GM23338 (cell line): ENCODE measurements around the gene ABHD3. TPM values are rescaled to one million over a fixed set of nuclear protein-coding genes. Genes with fewer than 3 reads are reported as not detected.

Experiments used
- ATAC-seq: fragments of 200-7000 bp; cut with Tn5 transposase; 3 replicates; pipeline ENCODE4 v1.9.1; 2020
- DNase-seq: peaks from one replicate; pipeline ENCODE4 v3.0.0-alpha.2; 2015; ENCODE audit warnings: low spot score
- H2AFZ ChIP-seq: fragments of 200-600 bp; sonication (generic); 2 replicates; pipeline ENCODE4 v1.8.0; 2016; ENCODE audit warnings: antibody characterized with exemption, mild to moderate bottlenecking, moderate library complexity
- H3F3A ChIP-seq: fragments of 200-600 bp; sonication (generic); replicated peaks from 2 replicates; pipeline ENCODE4 v1.8.0; 2017; ENCODE audit warnings: antibody characterized with exemption, mixed run types, low read depth
- H3K27ac ChIP-seq: fragments of 200-600 bp; sonication (generic); 2 replicates; pipeline ENCODE4 v1.6.1; 2016; ENCODE audit warnings: low read depth
- H3K27me3 ChIP-seq: fragments of 200-600 bp; sonication (generic); 2 replicates; pipeline ENCODE4 v1.8.0; 2016; ENCODE audit warnings: mild to moderate bottlenecking, mixed run types, moderate library complexity; ENCODE audit not compliant: insufficient read depth
- H3K36me3 ChIP-seq: fragments of 200-600 bp; sonication (generic); 2 replicates; pipeline ENCODE4 v1.8.0; 2016; ENCODE audit warnings: mild to moderate bottlenecking; ENCODE audit not compliant: insufficient read depth
- H3K4me1 ChIP-seq: fragments of 200-600 bp; sonication (generic); 2 replicates; pipeline ENCODE4 v1.8.0; 2016; ENCODE audit warnings: mild to moderate bottlenecking, moderate library complexity; ENCODE audit not compliant: insufficient read depth
- H3K4me2 ChIP-seq: fragments of 200-600 bp; sonication (generic); 2 replicates; pipeline ENCODE4 v1.7.1; 2017; ENCODE audit warnings: mixed run types
- H3K4me3 ChIP-seq: fragments of 200-600 bp; sonication (generic); 2 replicates; pipeline ENCODE4 v1.6.1; 2016; ENCODE audit warnings: mixed run types
- H3K79me2 ChIP-seq: fragments of 200-600 bp; sonication (generic); replicated peaks from 2 replicates; pipeline ENCODE4 v1.8.0; 2017; ENCODE audit warnings: mild to moderate bottlenecking; ENCODE audit not compliant: insufficient read depth
- H3K9me2 ChIP-seq: fragments of 200-600 bp; sonication (generic); 2 replicates; pipeline ENCODE4 v1.8.0; 2017; ENCODE audit not compliant: insufficient read depth
- H4K20me1 ChIP-seq: fragments of 200-600 bp; sonication (generic); replicated peaks from 2 replicates; pipeline ENCODE4 v1.8.0; 2017; ENCODE audit warnings: mild to moderate bottlenecking; ENCODE audit not compliant: insufficient read depth
- H3K27ac Mint-ChIP-seq: 2 replicates; pipeline ENCODE4 v1.8.0; 2020; ENCODE audit warnings: inconsistent platforms, mild to moderate bottlenecking, moderate library complexity, mixed read lengths
- H3K27me3 Mint-ChIP-seq: 3 replicates; pipeline ENCODE4 v1.8.0; 2022; ENCODE audit warnings: low read depth, mild to moderate bottlenecking, moderate library complexity, mixed read lengths, inconsistent platforms; ENCODE audit not compliant: insufficient read depth, poor library complexity
- H3K36me3 Mint-ChIP-seq: 3 replicates; pipeline ENCODE4 v1.8.0; 2021; ENCODE audit warnings: low read depth, mild to moderate bottlenecking, inconsistent platforms, moderate library complexity, mixed read lengths
- H3K4me1 Mint-ChIP-seq: 3 replicates; pipeline ENCODE4 v1.8.0; 2020; ENCODE audit warnings: mild to moderate bottlenecking, inconsistent platforms, mixed read lengths
- H3K4me3 Mint-ChIP-seq: 3 replicates; pipeline ENCODE4 v1.8.0; 2021; ENCODE audit warnings: moderate library complexity, mild to moderate bottlenecking, inconsistent platforms, mixed read lengths
- H3K9me3 Mint-ChIP-seq: 3 replicates; pipeline ENCODE4 v1.8.0; 2020; ENCODE audit warnings: moderate library complexity, mild to moderate bottlenecking, inconsistent platforms, mixed read lengths
- CREB1 ChIP-seq: fragments of 250-450 bp; sonication (Bioruptor Pico); IDR thresholded peaks from 2 replicates; pipeline ENCODE4 v1.5.0; 2020; ENCODE audit warnings: low read depth, mild to moderate bottlenecking, moderate library complexity
- EZH2 ChIP-seq: fragments of 200-600 bp; sonication (generic); IDR thresholded peaks from one replicate; pipeline ENCODE4 v1.8.0; 2017; ENCODE audit warnings: antibody characterized with exemption, mild to moderate bottlenecking, low read depth; ENCODE audit not compliant: unreplicated experiment
- EZH2phosphoT487 ChIP-seq: fragments of 200-600 bp; sonication (generic); IDR thresholded peaks from one replicate; pipeline ENCODE4 v1.8.1; 2018; ENCODE audit warnings: antibody characterized with exemption; ENCODE audit not compliant: unreplicated experiment
- JUNB ChIP-seq: IDR thresholded peaks from one replicate; pipeline ENCODE4 v1.6.1; 2016; ENCODE audit warnings: antibody characterized with exemption; ENCODE audit not compliant: unreplicated experiment
- NANOG ChIP-seq: IDR thresholded peaks from 2 replicates; pipeline ENCODE4 v1.6.1; 2016; ENCODE audit warnings: antibody characterized with exemption, borderline replicate concordance
- POLR2AphosphoS5 ChIP-seq: IDR thresholded peaks from 2 replicates; pipeline ENCODE4 v1.6.1; 2016; ENCODE audit warnings: antibody characterized with exemption, low read depth
- STAT1 ChIP-seq: IDR thresholded peaks from one replicate; pipeline ENCODE4 v1.6.1; 2016; ENCODE audit warnings: antibody characterized with exemption; ENCODE audit not compliant: unreplicated experiment
- ZNF114 ChIP-seq: fragments of 250-450 bp; sonication (Bioruptor Pico); IDR thresholded peaks from 2 replicates; pipeline ENCODE4 v1.5.0; 2020; ENCODE audit warnings: mild to moderate bottlenecking, moderate library complexity
- ZNF331 ChIP-seq: fragments of 250-450 bp; sonication (Bioruptor Pico); IDR thresholded peaks from 2 replicates; pipeline ENCODE4 v1.5.0; 2020; ENCODE audit warnings: low read depth, mild to moderate bottlenecking, moderate library complexity
- polyA plus RNA-seq: library from polyadenylated mRNA; unstranded; fragments of >200 nt; fragmentation: Nextera tagmentation; extraction: Ambion mirVana; gene quantifications from 2 replicates; pipeline ENCODE4 v1.2.1, GENCODE V29; 2016
- total RNA-seq: library from RNA; depleted of rRNA; stranded (reverse); fragments of >200 nt; shearing (Covaris generic); gene quantifications from 2 replicates; pipeline ENCODE4 v1.2.3, GENCODE V29; 2014
- TF ChIP-seq, protein P1 (sequence below), 2 experiments: fragments of 200-600 bp in 1 of 2; sonication (generic) in 1 of 2; conservative IDR thresholded peaks; 2 replicates each; pipeline versions ENCODE4 v1.5.1 to v1.6.1; 2016 to 2017; ENCODE audit warnings: antibody characterized with exemption in 2 of 2, low read depth in 2 of 2, mild to moderate bottlenecking in 2 of 2, moderate library complexity in 1 of 2
- TF ChIP-seq, protein P2 (sequence below): IDR thresholded peaks from 2 replicates; pipeline ENCODE4 v1.6.1; 2016; ENCODE audit warnings: antibody characterized with exemption

ABHD3 gene
- total and polyA plus RNA-seq, 2 experiments from 2014 or later, result 16.2 to 19.9 TPM

GRCh38 chr18:21745231-21745630 is 40.7 kb upstream of the ABHD3 start:
- no peak overlapping the region for H3K4me3 ChIP-seq
- H3K4me2 ChIP-seq, result no peak overlapping the region
- peak; percentile 31 for DNase-seq
- no peak for ATAC-seq
- peaks cover 9% of the 10 kb centered on the region for H3K27me3 Mint-ChIP-seq
- no peaks in the 10 kb centered on the region; the same call in 2 of the 3 replicates for H3K36me3 Mint-ChIP-seq
- TF ChIP-seq NANOG, result no peak
- TF ChIP-seq, protein P1, sequence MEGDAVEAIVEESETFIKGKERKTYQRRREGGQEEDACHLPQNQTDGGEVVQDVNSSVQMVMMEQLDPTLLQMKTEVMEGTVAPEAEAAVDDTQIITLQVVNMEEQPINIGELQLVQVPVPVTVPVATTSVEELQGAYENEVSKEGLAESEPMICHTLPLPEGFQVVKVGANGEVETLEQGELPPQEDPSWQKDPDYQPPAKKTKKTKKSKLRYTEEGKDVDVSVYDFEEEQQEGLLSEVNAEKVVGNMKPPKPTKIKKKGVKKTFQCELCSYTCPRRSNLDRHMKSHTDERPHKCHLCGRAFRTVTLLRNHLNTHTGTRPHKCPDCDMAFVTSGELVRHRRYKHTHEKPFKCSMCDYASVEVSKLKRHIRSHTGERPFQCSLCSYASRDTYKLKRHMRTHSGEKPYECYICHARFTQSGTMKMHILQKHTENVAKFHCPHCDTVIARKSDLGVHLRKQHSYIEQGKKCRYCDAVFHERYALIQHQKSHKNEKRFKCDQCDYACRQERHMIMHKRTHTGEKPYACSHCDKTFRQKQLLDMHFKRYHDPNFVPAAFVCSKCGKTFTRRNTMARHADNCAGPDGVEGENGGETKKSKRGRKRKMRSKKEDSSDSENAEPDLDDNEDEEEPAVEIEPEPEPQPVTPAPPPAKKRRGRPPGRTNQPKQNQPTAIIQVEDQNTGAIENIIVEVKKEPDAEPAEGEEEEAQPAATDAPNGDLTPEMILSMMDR (conservative IDR thresholded peaks at IDR 0.05; ENCODE audit: low read depth in 2 of 2), result peak; percentile 20 to 21; a peak in 3 of 4 replicates
- H3K4me1 Mint-ChIP-seq, result peaks cover 46% of the 10 kb centered on the region
- no peak overlapping the region for H3K27ac Mint-ChIP-seq
- peaks cover 83% of the 10 kb centered on the region for H3K79me2 ChIP-seq
- H3K4me1 ChIP-seq, result peaks cover 28% of the 10 kb centered on the region
- no peaks in the 10 kb centered on the region for H3K27me3 ChIP-seq
- H2AFZ ChIP-seq, result no peak overlapping the region
- no peak overlapping the region for H3K27ac ChIP-seq
- H4K20me1 ChIP-seq, result peaks cover 50% of the 10 kb centered on the region
- H3K9me2 ChIP-seq, result no peaks in the 10 kb centered on the region
- H3F3A ChIP-seq, result no peaks in the 10 kb centered on the region
- no peaks in the 10 kb centered on the region for H3K9me3 Mint-ChIP-seq
- no peak overlapping the region for H3K4me3 Mint-ChIP-seq
- no peaks in the 10 kb centered on the region for H3K36me3 ChIP-seq

GRCh38 chr18:21743166-21743832 is 38.7 kb upstream of the ABHD3 start:
- Mint-ChIP-seq H3K27ac (no peak overlapping the region), H3K4me3 (peak overlapping the region; percentile 49), H3K27me3 (peaks cover 7% of the 10 kb centered on the region), H3K9me3 (no peaks in the 10 kb centered on the region), H3K4me1 (peaks cover 51% of the 10 kb centered on the region), H3K36me3 (no peaks in the 10 kb centered on the region; the same call in 2 of the 3 replicates)
- peak overlapping the region; percentile 78 for H3K4me3 ChIP-seq
- DNase-seq (no peak), ATAC-seq (no peak)
- no peaks in the 10 kb centered on the region for H3K27me3 ChIP-seq
- H3K4me2 ChIP-seq, result peak overlapping the region; percentile 79
- no peaks in the 10 kb centered on the region for H3K9me2 ChIP-seq
- H2AFZ ChIP-seq, result no peak overlapping the region
- no peak for TF ChIP-seq ZNF114
- TF ChIP-seq EZH2phosphoT487, result no peak
- TF ChIP-seq, protein P1 (conservative IDR thresholded peaks at IDR 0.05; ENCODE audit: low read depth in 2 of 2), result no peak
- no peak for TF ChIP-seq POLR2AphosphoS5
- no peak for TF ChIP-seq EZH2
- no peak for TF ChIP-seq CREB1
- TF ChIP-seq, protein P2, sequence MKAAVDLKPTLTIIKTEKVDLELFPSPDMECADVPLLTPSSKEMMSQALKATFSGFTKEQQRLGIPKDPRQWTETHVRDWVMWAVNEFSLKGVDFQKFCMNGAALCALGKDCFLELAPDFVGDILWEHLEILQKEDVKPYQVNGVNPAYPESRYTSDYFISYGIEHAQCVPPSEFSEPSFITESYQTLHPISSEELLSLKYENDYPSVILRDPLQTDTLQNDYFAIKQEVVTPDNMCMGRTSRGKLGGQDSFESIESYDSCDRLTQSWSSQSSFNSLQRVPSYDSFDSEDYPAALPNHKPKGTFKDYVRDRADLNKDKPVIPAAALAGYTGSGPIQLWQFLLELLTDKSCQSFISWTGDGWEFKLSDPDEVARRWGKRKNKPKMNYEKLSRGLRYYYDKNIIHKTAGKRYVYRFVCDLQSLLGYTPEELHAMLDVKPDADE, result no peak
- no peak for TF ChIP-seq STAT1
- no peak for TF ChIP-seq JUNB
- no peak for TF ChIP-seq ZNF331 (CRISPR knock-in tag)
- peaks cover 42% of the 10 kb centered on the region for H4K20me1 ChIP-seq
- no peaks in the 10 kb centered on the region for H3F3A ChIP-seq
- H3K79me2 ChIP-seq, result peaks cover 64% of the 10 kb centered on the region
- no peak overlapping the region for H3K27ac ChIP-seq
- H3K4me1 ChIP-seq, result peaks cover 37% of the 10 kb centered on the region
- H3K36me3 ChIP-seq, result no peaks in the 10 kb centered on the region
